ENCODE data around the gene SAG.

DNA sequence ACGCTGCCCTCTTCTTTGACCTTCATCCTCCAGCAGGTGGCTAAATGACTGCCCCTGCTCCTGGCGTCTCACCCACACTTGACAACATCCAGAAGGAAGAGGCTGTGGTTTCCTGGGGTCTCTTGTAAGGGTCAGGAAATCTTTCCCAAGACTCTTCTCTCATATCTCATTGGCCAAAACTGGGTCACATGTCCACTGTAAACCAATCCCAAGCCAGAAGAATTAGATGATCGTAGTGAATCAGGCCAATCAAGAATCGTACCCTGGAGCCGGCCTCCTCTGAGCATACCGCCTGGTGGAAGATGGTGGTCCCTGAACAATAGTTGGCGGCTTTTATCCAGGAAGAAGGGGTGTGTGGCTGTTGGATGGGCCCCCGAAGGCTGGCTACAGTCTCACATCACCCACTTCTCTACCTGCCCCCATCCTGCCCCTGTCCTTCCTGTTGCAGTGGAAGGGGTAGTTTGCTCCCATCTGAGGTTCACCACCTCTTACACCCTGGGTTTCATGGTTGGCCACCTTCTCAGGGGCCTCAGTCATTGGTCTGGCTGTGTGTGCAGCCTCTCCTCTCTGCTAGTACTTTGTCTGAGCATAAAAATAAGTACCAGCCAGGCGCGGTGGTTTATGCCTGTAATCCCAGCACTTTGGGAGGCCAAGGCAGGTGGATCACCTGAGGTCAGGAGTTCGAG is 3.8 kb downstream of the SAG start:
- TF ChIP-seq HNF4G (IDR thresholded peaks at IDR 0.05) (no peak), CTCF (IDR thresholded peaks at IDR 0.05; ENCODE audit: low read depth, low read length, missing input control) (no peak), MAX (IDR thresholded peaks at IDR 0.05) (no peak), YY1 (IDR thresholded peaks at IDR 0.05) (no peak), JUND (IDR thresholded peaks at IDR 0.05) (no peak), REST (IDR thresholded peaks at IDR 0.05) (no peak), SP1 (IDR thresholded peaks at IDR 0.05) (no peak), GABPA (IDR thresholded peaks at IDR 0.05 in 1 of 2, conservative IDR thresholded peaks at IDR 0.05 in 1 of 2) (no peak), FOXA1 (IDR thresholded peaks at IDR 0.05) (no peak), TAF1 (conservative IDR thresholded peaks at IDR 0.05) (no peak)
- TF ChIP-seq, protein P1, sequence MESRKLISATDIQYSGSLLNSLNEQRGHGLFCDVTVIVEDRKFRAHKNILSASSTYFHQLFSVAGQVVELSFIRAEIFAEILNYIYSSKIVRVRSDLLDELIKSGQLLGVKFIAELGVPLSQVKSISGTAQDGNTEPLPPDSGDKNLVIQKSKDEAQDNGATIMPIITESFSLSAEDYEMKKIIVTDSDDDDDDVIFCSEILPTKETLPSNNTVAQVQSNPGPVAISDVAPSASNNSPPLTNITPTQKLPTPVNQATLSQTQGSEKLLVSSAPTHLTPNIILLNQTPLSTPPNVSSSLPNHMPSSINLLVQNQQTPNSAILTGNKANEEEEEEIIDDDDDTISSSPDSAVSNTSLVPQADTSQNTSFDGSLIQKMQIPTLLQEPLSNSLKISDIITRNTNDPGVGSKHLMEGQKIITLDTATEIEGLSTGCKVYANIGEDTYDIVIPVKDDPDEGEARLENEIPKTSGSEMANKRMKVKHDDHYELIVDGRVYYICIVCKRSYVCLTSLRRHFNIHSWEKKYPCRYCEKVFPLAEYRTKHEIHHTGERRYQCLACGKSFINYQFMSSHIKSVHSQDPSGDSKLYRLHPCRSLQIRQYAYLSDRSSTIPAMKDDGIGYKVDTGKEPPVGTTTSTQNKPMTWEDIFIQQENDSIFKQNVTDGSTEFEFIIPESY (IDR thresholded peaks at IDR 0.05) = no peak

Measured in liver (tissue), 3 donors.